PFSK-1 (cell line): ENCODE measurements around the gene POLA2.

ENCODE experiments used
- FOXP2 ChIP-seq: optimal IDR thresholded peaks from 2 replicates; pipeline ENCODE3; 2011; ENCODE audit warnings: borderline replicate concordance, control low read depth, inconsistent platforms; ENCODE audit not compliant: insufficient read depth; ENCODE audit errors: extremely low read length, extremely low read depth
- POLR2AphosphoS5 ChIP-seq: IDR thresholded peaks from 2 replicates; pipeline ENCODE4 v1.6.1; 2012; ENCODE audit warnings: low read depth, mild to moderate bottlenecking, control low read depth, low read length, moderate library complexity
- TAF1 ChIP-seq: IDR thresholded peaks from 2 replicates; pipeline ENCODE4 v1.6.1; 2012; ENCODE audit warnings: low read length, control low read depth, borderline replicate concordance; ENCODE audit not compliant: insufficient read depth

- TF ChIP-seq TAF1 (no peak), FOXP2 (no peak), POLR2AphosphoS5 (no peak)
Measured at GRCh38 chr11:65218446-65218845, 43.3 kb upstream of the POLA2 start.
